AG08395 (cell line): Measurements from ENCODE around the gene COMP.

Experiments
- DNase-seq: peaks from one replicate; pipeline ENCODE4 v3.0.0; 2012; ENCODE audit warnings: mixed read lengths, low spot score

Gene COMP

GRCh38 chr19:18768997-18769891 is 21.9 kb downstream of the COMP start:
- no peak for DNase-seq

- DNase-seq = no peak
Observed at GRCh38 chr19:18768046-18768771, 22.9 kb downstream of the COMP start.

GRCh38 chr19:18765224-18765623 is 25.9 kb downstream of the COMP start:
- DNase-seq = no peak

- DNase-seq = peak; percentile 62
Observed at GRCh38 chr19:18764591-18765051, 26.5 kb downstream of the COMP start.

DNA sequence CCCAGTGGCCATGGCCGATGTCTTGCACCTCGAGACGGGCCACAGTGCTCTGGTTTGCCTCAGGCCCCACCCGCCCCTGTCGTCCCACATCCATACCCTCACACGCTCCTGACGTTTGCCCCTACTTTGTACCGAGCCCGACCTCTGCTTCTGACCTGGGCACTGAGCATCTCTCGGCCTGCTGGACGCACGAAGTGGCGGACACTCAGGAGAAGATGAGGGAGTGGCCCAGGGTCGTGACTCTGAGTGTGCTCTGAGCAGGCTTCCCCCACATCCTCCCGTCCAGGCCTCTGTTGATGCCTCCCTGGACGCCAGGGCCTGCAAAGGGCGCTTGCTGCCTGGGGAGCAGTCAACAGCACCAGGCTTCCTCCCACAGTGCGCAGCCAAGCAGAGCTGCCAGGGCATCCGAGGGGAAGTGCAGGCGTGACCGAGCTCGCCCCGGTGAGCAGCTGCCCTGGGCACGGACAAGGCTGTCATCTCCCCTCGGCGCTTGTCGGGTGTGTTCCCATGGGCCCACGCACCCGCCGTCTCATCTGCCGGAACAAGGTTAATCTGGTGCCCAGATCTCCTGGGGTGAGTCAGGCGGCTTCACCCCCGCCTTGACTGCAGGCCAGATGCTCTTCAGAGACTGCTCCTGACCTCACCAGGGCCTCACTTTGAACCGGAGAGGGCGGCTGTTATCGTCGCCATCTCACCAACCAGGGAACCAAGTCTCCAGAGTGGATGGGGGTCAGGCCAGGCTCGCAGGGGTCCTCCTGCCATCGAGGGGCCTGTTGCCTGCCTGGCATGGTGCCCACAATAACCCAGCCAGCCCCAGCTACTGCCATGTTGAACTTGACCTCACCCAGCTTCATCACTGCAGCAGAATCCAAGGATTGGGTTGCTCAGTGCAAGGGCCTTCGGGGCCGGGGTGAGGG is 27.2 kb downstream of the COMP start:
- peak; percentile 95 for DNase-seq

GRCh38 chr19:18762125-18763023 is 28.7 kb downstream of the COMP start:
- no peak for DNase-seq

- no peak for DNase-seq
Observed at GRCh38 chr19:18761531-18762110, 29.5 kb downstream of the COMP start.

GRCh38 chr19:18760440-18761383 is 30.4 kb downstream of the COMP start:
- DNase-seq = no peak

- no peak for DNase-seq
Observed at GRCh38 chr19:18759995-18760426, 31.1 kb downstream of the COMP start.

DNA sequence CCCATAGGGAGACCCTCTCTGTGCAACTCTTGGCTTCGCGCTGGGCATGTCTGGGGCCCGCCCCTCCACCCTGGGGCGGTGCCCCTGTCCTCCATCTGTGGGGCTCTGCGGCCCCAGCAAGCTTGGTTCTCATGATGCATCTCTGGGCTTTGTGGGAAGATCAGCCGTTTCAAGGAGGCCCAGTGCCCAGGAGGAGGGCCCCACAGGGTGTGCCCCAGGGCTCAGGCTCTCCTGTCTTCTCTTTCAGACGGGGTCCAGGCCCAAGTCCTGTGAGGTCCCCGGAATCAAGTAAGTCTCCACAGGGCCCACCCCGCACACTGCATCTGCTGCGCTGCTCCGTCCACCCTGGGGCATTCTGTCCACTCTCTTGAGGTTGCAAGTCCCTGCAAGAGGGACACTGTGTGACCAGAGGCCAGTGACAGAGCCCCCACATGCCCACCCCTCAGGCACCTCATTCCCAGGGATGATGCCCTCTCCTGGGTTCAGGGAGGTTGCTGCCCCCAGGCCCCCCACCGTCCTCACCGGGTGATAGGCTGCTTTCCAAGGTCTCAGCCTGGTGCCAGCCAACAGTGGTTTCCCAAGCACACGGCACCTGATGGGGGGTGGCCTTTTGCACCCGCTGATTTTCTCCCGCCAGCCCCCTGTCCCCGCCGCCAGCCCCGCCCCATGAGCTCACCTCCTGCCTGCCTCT is 31.7 kb downstream of the COMP start:
- DNase-seq = no peak

DNA sequence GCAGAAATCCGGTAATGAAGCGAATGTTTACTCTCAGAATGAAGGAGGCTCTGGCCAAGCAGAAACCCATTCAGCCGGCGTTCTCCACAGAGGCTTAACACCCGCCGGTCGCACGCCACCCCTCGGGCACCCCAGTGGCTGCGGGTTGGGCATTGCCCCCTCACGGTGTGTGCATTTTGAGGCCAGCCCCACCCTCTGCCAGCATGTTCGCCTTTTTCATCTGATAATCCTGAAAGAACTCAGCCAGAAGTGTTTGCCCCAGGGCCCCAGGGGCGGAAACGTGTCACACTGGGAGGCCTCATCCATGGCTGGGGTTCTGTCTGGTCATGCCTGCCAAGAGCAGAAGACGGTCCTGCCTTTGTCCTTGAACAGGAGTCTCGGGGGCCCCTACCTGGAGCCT is 34.2 kb downstream of the COMP start:
- no peak for DNase-seq

DNA sequence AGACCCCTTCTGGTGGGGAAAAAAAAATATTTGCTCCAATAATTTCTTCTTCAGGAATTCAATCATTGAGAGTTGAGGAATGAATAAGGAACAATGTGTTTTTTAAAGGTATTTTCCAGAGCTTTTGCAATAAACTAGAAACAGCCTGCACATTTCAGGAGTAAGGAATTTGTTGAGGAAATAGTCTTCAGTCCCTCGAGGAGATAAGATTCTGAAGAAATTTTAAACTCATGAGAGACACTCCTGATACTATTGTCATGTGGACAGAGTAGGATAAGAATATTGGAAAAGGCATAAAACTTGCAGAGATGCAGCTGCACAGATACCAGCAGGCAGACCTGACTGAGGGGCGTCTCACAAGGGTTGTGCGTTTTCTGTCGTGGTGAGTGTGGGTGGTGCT is 36.6 kb downstream of the COMP start:
- DNase-seq = no peak

- no peak for DNase-seq
Observed at GRCh38 chr19:18751571-18751970, 39.5 kb downstream of the COMP start.

DNA sequence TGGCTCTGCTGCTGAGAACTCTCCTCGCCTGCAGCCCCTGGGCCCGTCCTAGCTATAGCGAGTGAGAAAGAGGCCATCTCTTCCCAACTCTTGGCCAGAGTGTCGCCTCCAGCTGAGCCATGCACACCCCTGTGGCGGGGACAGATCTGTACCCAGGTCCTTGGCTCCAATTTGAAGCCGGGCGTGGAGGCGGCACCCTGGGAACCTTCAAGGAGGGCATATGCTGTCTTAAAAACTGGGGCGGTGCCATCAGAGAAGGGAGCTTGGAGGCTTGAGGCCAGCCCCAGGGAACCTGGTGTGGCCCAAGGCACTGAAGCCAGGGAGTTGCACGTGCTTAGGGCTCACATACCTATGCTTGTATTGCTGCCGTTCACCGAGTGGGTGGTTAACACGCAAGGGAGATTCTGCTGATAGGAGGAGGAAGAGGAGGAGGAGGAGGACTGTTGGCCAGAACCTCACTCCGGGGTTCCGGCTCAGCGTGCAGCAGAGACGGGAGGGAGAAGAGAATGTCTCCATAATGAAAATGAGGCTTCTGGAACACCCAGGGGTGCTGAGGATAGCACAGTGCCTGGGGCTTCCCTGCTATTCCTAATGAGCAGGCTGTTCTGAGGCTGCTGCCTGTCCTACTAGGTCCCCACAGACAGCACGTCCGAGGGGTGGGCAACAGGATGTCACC is 40.7 kb downstream of the COMP start:
- DNase-seq = no peak

GRCh38 chr19:18749362-18750231 is 41.5 kb downstream of the COMP start:
- no peak for DNase-seq

- no peak for DNase-seq
Observed at GRCh38 chr19:18746401-18747325, 44.4 kb downstream of the COMP start.
